SK-N-SH (cell line): ENCODE measurements around the gene ZDHHC18. TPM values are rescaled to one million over a fixed set of nuclear protein-coding genes. Genes with fewer than 3 reads are reported as not detected.

Source experiments
- CTCF ChIA-PET: fragments of 300-600, 350-600 bp; formaldehyde crosslinking; extraction: SDS; loops from one replicate; lab custom pipeline; 2021; lab: Yijun Ruan, JAX
- POLR2A ChIA-PET: fragments of 350-600 bp; sonication (Branson Sonifier 250); formaldehyde crosslinking; extraction: SDS; loops from one replicate; lab custom pipeline; 2020; ENCODE audit warnings: antibody characterized with exemption, inconsistent platforms; lab: Yijun Ruan, JAX
- DNase-seq: peaks from one replicate; pipeline ENCODE4 v3.0.0; 2012
- H2AFZ ChIP-seq: fragments of 200-600 bp; sonication (generic); 2 replicates; pipeline ENCODE4 v1.8.1; 2016; ENCODE audit warnings: antibody characterized with exemption, mild to moderate bottlenecking, low read depth
- H3F3A ChIP-seq: fragments of 200-600 bp; sonication (generic); replicated peaks from 2 replicates; pipeline ENCODE3; 2016; ENCODE audit warnings: antibody characterized with exemption, mild to moderate bottlenecking; ENCODE audit not compliant: insufficient read depth
- H3K27ac ChIP-seq, 2 experiments: fragments of 200-500 bp in 1 of 2; fragments of 200-600 bp in 1 of 2; sonication (Bioruptor generic) in 1 of 2; sonication (generic), shearing (Covaris generic) in 1 of 2; 2 replicates each; pipeline versions ENCODE4 v1.5.1 to v1.6.1; 2014 to 2016; ENCODE audit warnings: low read depth in 2 of 2, inconsistent platforms in 1 of 2, low read length in 1 of 2, mild to moderate bottlenecking in 1 of 2, mixed read lengths in 1 of 2
- H3K27me3 ChIP-seq: fragments of 200-600 bp; sonication (generic), shearing (Covaris generic); 2 replicates; pipeline ENCODE4 v1.6.1; 2016; ENCODE audit warnings: mixed run types; ENCODE audit not compliant: insufficient read depth
- H3K36me3 ChIP-seq, 2 experiments: fragments of 200-500 bp in 1 of 2; fragments of 200-600 bp in 1 of 2; sonication (Bioruptor generic) in 1 of 2; sonication (generic) in 1 of 2; replicated peaks in 1 of 2; 2 replicates each; pipeline versions ENCODE3 to v1.5.1; 2014 to 2016; ENCODE audit warnings: low read length in 1 of 2, mild to moderate bottlenecking in 1 of 2; ENCODE audit not compliant: insufficient read depth in 2 of 2, control insufficient read depth in 1 of 2
- H3K4me1 ChIP-seq, 2 experiments: fragments of 200-500 bp in 1 of 2; fragments of 200-600 bp in 1 of 2; sonication (Bioruptor generic) in 1 of 2; sonication (generic), shearing (Covaris generic) in 1 of 2; 2 replicates each; pipeline versions ENCODE4 v1.5.1 to v1.6.1; 2014 to 2016; ENCODE audit warnings: low read depth in 1 of 2, low read length in 1 of 2, mixed run types in 1 of 2; ENCODE audit not compliant: insufficient read depth in 2 of 2, control insufficient read depth in 1 of 2
- H3K4me2 ChIP-seq: fragments of 200-600 bp; sonication (generic), shearing (Covaris generic); 2 replicates; pipeline ENCODE4 v1.6.1; 2017; ENCODE audit warnings: mixed run types
- H3K4me3 ChIP-seq, 2 experiments: fragments of 200-500 bp in 1 of 2; fragments of 200-600 bp in 1 of 2; sonication (Bioruptor generic) in 1 of 2; sonication (generic), shearing (Covaris generic) in 1 of 2; 2 replicates each; pipeline versions ENCODE4 v1.5.1 to v1.8.1; 2014 to 2016; ENCODE audit warnings: low read depth in 2 of 2, inconsistent platforms in 1 of 2, low read length in 1 of 2, mild to moderate bottlenecking in 1 of 2, mixed read lengths in 1 of 2, moderate library complexity in 1 of 2
- H3K79me2 ChIP-seq: fragments of 200-600 bp; sonication (generic); 2 replicates; pipeline ENCODE4 v1.8.1; 2017; ENCODE audit warnings: mild to moderate bottlenecking; ENCODE audit not compliant: insufficient read depth
- H3K9ac ChIP-seq: fragments of 200-600 bp; sonication (generic); 2 replicates; pipeline ENCODE4 v1.6.1; 2017; ENCODE audit warnings: mixed run types
- H3K9me2 ChIP-seq: fragments of 200-600 bp; sonication (generic); 2 replicates; pipeline ENCODE4 v1.6.1; 2017; ENCODE audit warnings: mixed run types
- H3K9me3 ChIP-seq: fragments of 200-600 bp; sonication (generic); 2 replicates; pipeline ENCODE4 v1.6.1; 2017; ENCODE audit warnings: mixed run types, mild to moderate bottlenecking, moderate library complexity
- H4K20me1 ChIP-seq: fragments of 200-600 bp; sonication (generic); 2 replicates; pipeline ENCODE4 v1.6.1; 2017; ENCODE audit warnings: mild to moderate bottlenecking, mixed run types; ENCODE audit not compliant: insufficient read depth
- CHD2 ChIP-seq: fragments of 150-350 bp; IDR thresholded peaks from 2 replicates; pipeline ENCODE4 v1.6.1; 2018; ENCODE audit warnings: low read length; ENCODE audit not compliant: partially characterized antibody
- ELF1 ChIP-seq: IDR thresholded peaks from 2 replicates; pipeline ENCODE4 v1.4.0; 2012
- EZH2phosphoT487 ChIP-seq: fragments of 200-600 bp; sonication (generic); IDR thresholded peaks from 2 replicates; pipeline ENCODE4 v1.6.1; 2017; ENCODE audit warnings: low read depth, mixed run types, mild to moderate bottlenecking, antibody characterized with exemption, moderate library complexity, borderline replicate concordance
- FOXJ3 ChIP-seq: sonication (generic); formaldehyde crosslinking; IDR thresholded peaks from 2 replicates; pipeline ENCODE4 v1.5.1; 2020; ENCODE audit warnings: mild to moderate bottlenecking, missing genetic modification reagents
- FOXM1 ChIP-seq: IDR thresholded peaks from 2 replicates; pipeline ENCODE4 v1.4.0; 2012; ENCODE audit warnings: low read depth, mild to moderate bottlenecking
- GABPA ChIP-seq: IDR thresholded peaks from 2 replicates; pipeline ENCODE4 v1.4.0; 2012; ENCODE audit warnings: low read depth, mild to moderate bottlenecking
- GATA2 ChIP-seq: sonication (generic); formaldehyde crosslinking; IDR thresholded peaks from 2 replicates; pipeline ENCODE4 v1.5.0; 2020; ENCODE audit warnings: mild to moderate bottlenecking, missing genetic modification reagents
- JUND ChIP-seq: IDR thresholded peaks from 2 replicates; pipeline ENCODE4 v1.4.0; 2012
- MXI1 ChIP-seq: IDR thresholded peaks from 2 replicates; pipeline ENCODE4 v1.6.1; 2012; ENCODE audit warnings: mild to moderate bottlenecking, low read depth, low read length, improper control_type of control experiment
- NFIC ChIP-seq: IDR thresholded peaks from 2 replicates; pipeline ENCODE4 v1.4.0; 2012; ENCODE audit warnings: borderline replicate concordance
- NRF1 ChIP-seq: IDR thresholded peaks from 2 replicates; pipeline ENCODE4 v1.6.1; 2012; ENCODE audit warnings: low read depth, mild to moderate bottlenecking, low read length
- RAD21 ChIP-seq: IDR thresholded peaks from 2 replicates; pipeline ENCODE4 v1.6.1; 2012; ENCODE audit warnings: mild to moderate bottlenecking, low read length
- RFX5 ChIP-seq: IDR thresholded peaks from 2 replicates; pipeline ENCODE4 v1.6.1; 2012; ENCODE audit warnings: mild to moderate bottlenecking, improper control_type of control experiment, low read length
- RXRA ChIP-seq: IDR thresholded peaks from 2 replicates; pipeline ENCODE4 v1.4.0; 2012; ENCODE audit warnings: low read depth, mild to moderate bottlenecking, borderline replicate concordance
- SIN3A ChIP-seq: IDR thresholded peaks from 2 replicates; pipeline ENCODE4 v1.6.1; 2012; ENCODE audit warnings: low read depth, mild to moderate bottlenecking, low read length, moderate library complexity, borderline replicate concordance
- TAF1 ChIP-seq: IDR thresholded peaks from 2 replicates; pipeline ENCODE4 v1.6.1; 2012; ENCODE audit warnings: low read depth, mild to moderate bottlenecking, low read length, moderate library complexity, borderline replicate concordance
- ZBTB33 ChIP-seq: IDR thresholded peaks from 2 replicates; pipeline ENCODE4 v1.4.0; 2012; ENCODE audit warnings: low read depth, borderline replicate concordance
- WGBS: methylation state at CpG from one replicate; pipeline ENCODE4 v1.1.6; 2017; ENCODE audit warnings: low lambda C conversion rate; 5-methylcytosine and 5-hydroxymethylcytosine counted together
- polyA plus RNA-seq, 3 experiments: library from polyadenylated mRNA; depleted of rRNA; stranded (reverse); fragments of >200 nt; gene quantifications; 2 replicates each; pipeline ENCODE4 v1.2.3, GENCODE V29; 2012
- TF ChIP-seq, protein P1 (sequence below): IDR thresholded peaks from 2 replicates; pipeline ENCODE4 v1.4.0; 2012; ENCODE audit warnings: low read depth
- TF ChIP-seq, protein P2 (sequence below): IDR thresholded peaks from 2 replicates; pipeline ENCODE4 v1.4.0; 2012; ENCODE audit warnings: low read depth, borderline replicate concordance
- TF ChIP-seq, protein P3 (sequence below): IDR thresholded peaks from 2 replicates; pipeline ENCODE4 v1.6.1; 2012; ENCODE audit warnings: mild to moderate bottlenecking, low read depth, low read length, moderate library complexity

The ZDHHC18 gene
- polyA plus RNA-seq, 1 of the 3 experiments (the other 2 are of a cell fraction): 33.0 TPM

DNA sequence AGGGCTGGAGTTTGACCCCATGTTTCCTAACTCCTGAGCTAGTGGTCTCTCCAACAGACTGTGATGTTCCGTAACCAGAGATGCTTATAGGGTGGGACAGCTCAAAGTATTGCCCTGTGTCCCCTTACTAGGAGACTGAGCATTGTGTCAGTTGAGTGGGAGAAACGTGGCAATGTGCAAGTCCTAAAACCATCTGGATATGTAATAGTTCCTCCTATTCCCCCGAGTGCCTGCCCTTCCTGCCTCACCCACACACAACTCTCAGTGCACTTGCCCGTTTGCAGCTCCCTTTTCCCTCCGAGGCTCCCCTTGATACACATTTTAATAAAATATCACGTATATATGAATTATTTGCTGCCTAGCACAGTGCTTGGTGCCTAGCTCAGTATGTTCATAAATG is 35.3 kb upstream of the ZDHHC18 start:
- H3K27me3 ChIP-seq: no peaks in the 10 kb centered on the region
- no peak for DNase-seq
- CTCF ChIA-PET: interaction anchor here (0.8 to 6.2 kb wide), 13 partner anchors 8 to 291 kb away, joined by 3 to 311 read pairs (median 5); partner anchors contain the start of gene GPN2
- TF ChIP-seq ZBTB33: no peak
- TF ChIP-seq RAD21: no peak
- TF ChIP-seq NFIC: no peak
- TF ChIP-seq, protein P1, sequence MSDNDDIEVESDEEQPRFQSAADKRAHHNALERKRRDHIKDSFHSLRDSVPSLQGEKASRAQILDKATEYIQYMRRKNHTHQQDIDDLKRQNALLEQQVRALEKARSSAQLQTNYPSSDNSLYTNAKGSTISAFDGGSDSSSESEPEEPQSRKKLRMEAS: no peak
- no peak for TF ChIP-seq ELF1
- no peak for TF ChIP-seq SIN3A
- no peak for TF ChIP-seq RFX5
- TF ChIP-seq FOXJ3 (CRISPR knock-in tag): no peak
- no peak for TF ChIP-seq FOXM1
- TF ChIP-seq, protein P2, sequence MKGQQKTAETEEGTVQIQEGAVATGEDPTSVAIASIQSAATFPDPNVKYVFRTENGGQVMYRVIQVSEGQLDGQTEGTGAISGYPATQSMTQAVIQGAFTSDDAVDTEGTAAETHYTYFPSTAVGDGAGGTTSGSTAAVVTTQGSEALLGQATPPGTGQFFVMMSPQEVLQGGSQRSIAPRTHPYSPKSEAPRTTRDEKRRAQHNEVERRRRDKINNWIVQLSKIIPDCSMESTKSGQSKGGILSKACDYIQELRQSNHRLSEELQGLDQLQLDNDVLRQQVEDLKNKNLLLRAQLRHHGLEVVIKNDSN: no peak
- TF ChIP-seq GATA2 (CRISPR knock-in tag): no peak
- no peak for TF ChIP-seq MXI1
- no peak for TF ChIP-seq RXRA
- TF ChIP-seq, protein P3, sequence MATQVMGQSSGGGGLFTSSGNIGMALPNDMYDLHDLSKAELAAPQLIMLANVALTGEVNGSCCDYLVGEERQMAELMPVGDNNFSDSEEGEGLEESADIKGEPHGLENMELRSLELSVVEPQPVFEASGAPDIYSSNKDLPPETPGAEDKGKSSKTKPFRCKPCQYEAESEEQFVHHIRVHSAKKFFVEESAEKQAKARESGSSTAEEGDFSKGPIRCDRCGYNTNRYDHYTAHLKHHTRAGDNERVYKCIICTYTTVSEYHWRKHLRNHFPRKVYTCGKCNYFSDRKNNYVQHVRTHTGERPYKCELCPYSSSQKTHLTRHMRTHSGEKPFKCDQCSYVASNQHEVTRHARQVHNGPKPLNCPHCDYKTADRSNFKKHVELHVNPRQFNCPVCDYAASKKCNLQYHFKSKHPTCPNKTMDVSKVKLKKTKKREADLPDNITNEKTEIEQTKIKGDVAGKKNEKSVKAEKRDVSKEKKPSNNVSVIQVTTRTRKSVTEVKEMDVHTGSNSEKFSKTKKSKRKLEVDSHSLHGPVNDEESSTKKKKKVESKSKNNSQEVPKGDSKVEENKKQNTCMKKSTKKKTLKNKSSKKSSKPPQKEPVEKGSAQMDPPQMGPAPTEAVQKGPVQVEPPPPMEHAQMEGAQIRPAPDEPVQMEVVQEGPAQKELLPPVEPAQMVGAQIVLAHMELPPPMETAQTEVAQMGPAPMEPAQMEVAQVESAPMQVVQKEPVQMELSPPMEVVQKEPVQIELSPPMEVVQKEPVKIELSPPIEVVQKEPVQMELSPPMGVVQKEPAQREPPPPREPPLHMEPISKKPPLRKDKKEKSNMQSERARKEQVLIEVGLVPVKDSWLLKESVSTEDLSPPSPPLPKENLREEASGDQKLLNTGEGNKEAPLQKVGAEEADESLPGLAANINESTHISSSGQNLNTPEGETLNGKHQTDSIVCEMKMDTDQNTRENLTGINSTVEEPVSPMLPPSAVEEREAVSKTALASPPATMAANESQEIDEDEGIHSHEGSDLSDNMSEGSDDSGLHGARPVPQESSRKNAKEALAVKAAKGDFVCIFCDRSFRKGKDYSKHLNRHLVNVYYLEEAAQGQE: no peak
- no peak for TF ChIP-seq TAF1
- TF ChIP-seq CHD2: no peak
- TF ChIP-seq NRF1: no peak
- no peak for TF ChIP-seq GABPA
- TF ChIP-seq EZH2phosphoT487: no peak
- TF ChIP-seq JUND: no peak
- TF ChIP-seq, all 33 proteins: peak for 0
- Histone ChIP-seq H3K9me3 (no peaks in the 10 kb centered on the region), H3K9me2 (no peaks in the 10 kb centered on the region), H4K20me1 (no peaks in the 10 kb centered on the region), H3K79me2 (peaks cover 7% of the 10 kb centered on the region; the same call in 1 of the 2 replicates), H2AFZ (no peak overlapping the region), H3F3A (peaks cover 19% of the 10 kb centered on the region), H3K36me3 (peaks cover 9 to 20% of the 10 kb centered on the region in 2 experiments), H3K4me3 (no peak overlapping the region), H3K9ac (no peak overlapping the region), H3K4me2 (no peak overlapping the region), H3K27ac (no peak overlapping the region), H3K4me1 (peaks cover 14 to 19% of the 10 kb centered on the region in 2 experiments)
- WGBS: 80% methylated on average over 6 of the region's 6 CpGs
- POLR2A ChIA-PET: interaction anchor here (0.6 kb wide), 1 partner anchor 96 kb away, joined by 3 read pairs; no protein-coding TSS in a partner anchor
